GM12872 (cell line): ENCODE results near the gene RIN2.

Experiments used
- CTCF ChIP-seq: IDR thresholded peaks from 3 replicates; pipeline ENCODE4 v1.5.1; 2011; ENCODE audit warnings: low read depth, mild to moderate bottlenecking, low read length, moderate library complexity; ENCODE audit not compliant: insufficient read depth

Gene RIN2

GRCh38 chr20:19727251-19727847 lies 30.7 kb upstream of the RIN2 start:
- TF ChIP-seq CTCF, result no peak

GRCh38 chr20:19729672-19730071 lies 28.4 kb upstream of the RIN2 start:
- TF ChIP-seq CTCF, result no peak

- no peak for TF ChIP-seq CTCF
Observed at GRCh38 chr20:19730706-19731105, 27.4 kb upstream of the RIN2 start.

- no peak for TF ChIP-seq CTCF
Observed at GRCh38 chr20:19734811-19735210, 23.2 kb upstream of the RIN2 start.

GRCh38 chr20:19735446-19735845 lies 22.6 kb upstream of the RIN2 start:
- no peak for TF ChIP-seq CTCF

- TF ChIP-seq CTCF, result no peak
Observed at GRCh38 chr20:19737025-19737424, 21.0 kb upstream of the RIN2 start.

- no peak for TF ChIP-seq CTCF
Observed at GRCh38 chr20:19738951-19739350, 19.1 kb upstream of the RIN2 start.

GRCh38 chr20:19739351-19739750 lies 18.7 kb upstream of the RIN2 start:
- no peak for TF ChIP-seq CTCF
